Skin epidermis (tissue), 12 donors: ENCODE results near the gene IFFO2.

Experiments
- H3K27ac ChIP-seq, 21 experiments: fragments of 200-600 bp; sonication (generic) in 11 of 21; one replicate each; pipeline ENCODE4 v1.5.0; 2020; ENCODE audit warnings: mild to moderate bottlenecking in 3 of 21, inconsistent platforms in 2 of 21, moderate library complexity in 2 of 21
- H3K4me3 ChIP-seq, 7 experiments: fragments of 200-600 bp; sonication (generic) in 2 of 7; one replicate each; pipeline ENCODE4 v1.5.0; 2020; ENCODE audit warnings: inconsistent platforms in 2 of 7, mild to moderate bottlenecking in 2 of 7, moderate library complexity in 1 of 7

The IFFO2 gene

GRCh38 chr1:18927082-18927653, 29.3 kb downstream of the IFFO2 start:
- Histone ChIP-seq H3K27ac (peak overlapping the region; percentile 49 to 99 (median 88)), H3K4me3 (peak overlapping the region in 5 of 7 experiments; percentile 5 to 15 (median 13))

- Histone ChIP-seq H3K4me3 (peak overlapping the region in 5 of 7 experiments; percentile 5 to 15 (median 13)), H3K27ac (peak overlapping the region; percentile 49 to 99 (median 88))
Observed at GRCh38 chr1:18926315-18927081, 30.0 kb downstream of the IFFO2 start.

GRCh38 chr1:18925279-18925678, 31.2 kb downstream of the IFFO2 start:
- H3K27ac ChIP-seq, result peak overlapping the region in 8 of 21 experiments; percentile 17 to 86 (median 53)
- H3K4me3 ChIP-seq, result no peak overlapping the region

- H3K4me3 ChIP-seq, result no peak overlapping the region
- peak overlapping the region in 18 of 21 experiments; percentile 12 to 86 (median 59) for H3K27ac ChIP-seq
Observed at GRCh38 chr1:18924221-18924691, 32.2 kb downstream of the IFFO2 start.

- H3K27ac ChIP-seq, result peak overlapping the region in 19 of 21 experiments; percentile 12 to 86 (median 59)
- no peak overlapping the region for H3K4me3 ChIP-seq
Observed at GRCh38 chr1:18923756-18924211, 32.7 kb downstream of the IFFO2 start.

GRCh38 chr1:18922848-18923755, 33.4 kb downstream of the IFFO2 start:
- Histone ChIP-seq H3K4me3 (no peak overlapping the region), H3K27ac (peak overlapping the region in 20 of 21 experiments; percentile 17 to 86 (median 73))

GRCh38 chr1:18922319-18922726, 34.2 kb downstream of the IFFO2 start:
- H3K4me3 ChIP-seq, result no peak overlapping the region

GRCh38 chr1:18921516-18922251, 34.8 kb downstream of the IFFO2 start:
- H3K27ac ChIP-seq, result peak overlapping the region in 19 of 21 experiments; percentile 17 to 86 (median 71)
- no peak overlapping the region for H3K4me3 ChIP-seq

More at GRCh38 chr1:18922319-18922726, 34.2 kb downstream of the IFFO2 start:
- peak overlapping the region in 20 of 21 experiments; percentile 14 to 86 (median 73) for H3K27ac ChIP-seq

- H3K4me3 ChIP-seq, result no peak overlapping the region
- no peak overlapping the region for H3K27ac ChIP-seq
Observed at GRCh38 chr1:18920931-18921330, 35.5 kb downstream of the IFFO2 start.

- Histone ChIP-seq H3K4me3 (no peak overlapping the region), H3K27ac (no peak overlapping the region)
Observed at GRCh38 chr1:18919956-18920355, 36.5 kb downstream of the IFFO2 start.

GRCh38 chr1:18919197-18919905, 37.1 kb downstream of the IFFO2 start:
- H3K4me3 ChIP-seq, result no peak overlapping the region
- H3K27ac ChIP-seq, result peak overlapping the region in 1 of 21 experiments; percentile 45

- no peak overlapping the region for H3K27ac ChIP-seq
- no peak overlapping the region for H3K4me3 ChIP-seq
Observed at GRCh38 chr1:18918417-18918816, 38.1 kb downstream of the IFFO2 start.

- no peak overlapping the region for H3K27ac ChIP-seq
- no peak overlapping the region for H3K4me3 ChIP-seq
Observed at GRCh38 chr1:18917071-18917799, 39.2 kb downstream of the IFFO2 start.

- Histone ChIP-seq H3K27ac (peak overlapping the region in 1 of 21 experiments; percentile 37), H3K4me3 (no peak overlapping the region)
Observed at GRCh38 chr1:18915341-18915740, 41.1 kb downstream of the IFFO2 start.

GRCh38 chr1:18913065-18913835, 43.2 kb downstream of the IFFO2 start:
- Histone ChIP-seq H3K27ac (peak overlapping the region in 13 of 21 experiments; percentile 5 to 75 (median 43)), H3K4me3 (no peak overlapping the region)

GRCh38 chr1:18912550-18912949, 43.9 kb downstream of the IFFO2 start:
- no peak overlapping the region for H3K4me3 ChIP-seq
- peak overlapping the region in 9 of 21 experiments; percentile 5 to 75 (median 46) for H3K27ac ChIP-seq
